ENCODE measurements around the gene LSG1. TPM values are rescaled to one million over a fixed set of nuclear protein-coding genes. Genes with fewer than 3 reads are reported as not detected.
"Not testable (repeated sequence)": the region's sequence is repeated elsewhere in the genome, so short reads cannot be mapped to it uniquely, and the experiment has no call there.

The LSG1 gene
- total RNA-seq, 2 experiments from 2014 or later = 24.7 to 26.5 TPM

DNA sequence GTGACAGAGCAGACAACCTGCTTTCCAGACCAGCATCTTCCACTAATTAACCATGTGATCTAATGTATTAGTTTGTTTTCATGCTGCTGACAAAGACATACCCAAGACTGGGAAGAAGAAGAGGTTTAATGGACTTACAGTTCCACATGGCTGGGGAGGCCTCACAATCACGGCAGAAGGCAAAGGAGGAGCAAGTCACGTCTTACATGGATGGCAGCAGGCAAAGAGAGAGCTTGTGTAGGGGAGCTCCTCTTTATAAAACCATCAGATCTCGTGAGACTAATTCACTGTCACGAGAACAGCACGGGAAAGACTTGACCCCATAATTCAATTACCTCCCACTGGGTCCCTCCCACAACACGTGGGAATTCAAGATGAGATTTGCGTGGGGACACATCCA lies 66.7 kb downstream of the LSG1 start:
- not testable (repeated sequence) for H3K27me3 Mint-ChIP-seq; DNase-seq; H3K4me3 Mint-ChIP-seq; H3K9me3 Mint-ChIP-seq; H3K36me3 Mint-ChIP-seq (ENCODE audit: low read depth); H3K4me1 Mint-ChIP-seq; H3K27ac Mint-ChIP-seq
- ChIA-PET CTCF (interaction anchor here (0.9 to 1.3 kb wide), 2 partner anchors 133 to 261 kb away, joined by 3 to 4 read pairs; no protein-coding TSS in a partner anchor), POLR2A (interaction anchor here (1.3 kb wide), 1 partner anchor 24 kb away, joined by 3 read pairs; no protein-coding TSS in a partner anchor)

DNA sequence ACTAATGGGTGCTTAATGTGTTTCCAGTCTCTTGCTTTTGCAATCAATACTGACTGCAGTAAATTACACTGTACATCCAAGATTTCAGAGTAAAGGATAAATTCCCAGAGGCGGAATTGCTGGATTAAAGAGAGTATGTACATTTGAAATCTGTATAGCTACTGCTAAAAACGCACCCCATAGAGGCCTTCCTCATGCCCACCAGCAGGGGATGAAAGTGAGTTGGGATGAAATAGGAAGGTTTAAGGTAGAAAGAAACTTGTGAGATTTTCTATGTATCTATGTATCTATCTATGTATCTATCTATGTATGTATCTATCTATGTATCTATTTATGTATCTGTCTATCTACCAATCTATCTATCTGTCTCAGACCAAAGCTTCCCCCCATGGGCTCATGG lies 67.2 kb downstream of the LSG1 start:
- Mint-ChIP-seq H3K9me3 (no peaks in the 10 kb centered on the region), H3K27me3 (no peaks in the 10 kb centered on the region), H3K36me3 (ENCODE audit: low read depth) (no peaks in the 10 kb centered on the region), H3K4me3 (no peak overlapping the region), H3K4me1 (no peaks in the 10 kb centered on the region), H3K27ac (no peak overlapping the region)
- POLR2A ChIA-PET = interaction anchor here (1.3 kb wide), 1 partner anchor 23 kb away, joined by 3 read pairs; no protein-coding TSS in a partner anchor
- CTCF ChIA-PET = interaction anchor here (0.9 to 1.3 kb wide), 2 partner anchors 133 to 261 kb away, joined by 3 to 4 read pairs; no protein-coding TSS in a partner anchor
- DNase-seq = no peak

DNA sequence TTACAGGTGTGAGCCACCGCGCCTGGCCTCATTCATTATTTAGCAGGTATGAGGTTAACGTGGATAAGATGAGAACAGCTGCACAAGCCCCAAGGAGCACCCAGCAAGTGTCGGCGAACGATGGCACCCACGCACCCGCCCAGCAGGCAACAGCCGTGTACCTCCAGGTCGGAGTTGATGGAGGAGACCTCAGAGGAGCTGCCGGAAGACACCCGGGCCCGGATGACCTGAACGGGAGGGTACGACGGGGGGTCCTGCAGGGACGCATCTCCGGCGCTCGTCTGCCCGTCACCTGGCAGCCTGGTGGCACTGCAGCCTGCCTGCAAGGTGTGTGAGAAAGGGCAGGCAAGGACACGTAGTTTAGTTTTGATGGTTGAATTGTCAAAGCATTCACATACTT lies 67.9 kb downstream of the LSG1 start:
- Mint-ChIP-seq H3K27me3 (no peaks in the 10 kb centered on the region), H3K4me1 (no peaks in the 10 kb centered on the region), H3K36me3 (ENCODE audit: low read depth) (no peaks in the 10 kb centered on the region), H3K27ac (no peak overlapping the region), H3K4me3 (no peak overlapping the region), H3K9me3 (no peaks in the 10 kb centered on the region)
- ChIA-PET POLR2A (no interaction called here), CTCF (interaction anchor here (0.5 to 1.3 kb wide), 2 partner anchors 97 to 132 kb away, joined by 4 read pairs; no protein-coding TSS in a partner anchor)
- no peak for DNase-seq

DNA sequence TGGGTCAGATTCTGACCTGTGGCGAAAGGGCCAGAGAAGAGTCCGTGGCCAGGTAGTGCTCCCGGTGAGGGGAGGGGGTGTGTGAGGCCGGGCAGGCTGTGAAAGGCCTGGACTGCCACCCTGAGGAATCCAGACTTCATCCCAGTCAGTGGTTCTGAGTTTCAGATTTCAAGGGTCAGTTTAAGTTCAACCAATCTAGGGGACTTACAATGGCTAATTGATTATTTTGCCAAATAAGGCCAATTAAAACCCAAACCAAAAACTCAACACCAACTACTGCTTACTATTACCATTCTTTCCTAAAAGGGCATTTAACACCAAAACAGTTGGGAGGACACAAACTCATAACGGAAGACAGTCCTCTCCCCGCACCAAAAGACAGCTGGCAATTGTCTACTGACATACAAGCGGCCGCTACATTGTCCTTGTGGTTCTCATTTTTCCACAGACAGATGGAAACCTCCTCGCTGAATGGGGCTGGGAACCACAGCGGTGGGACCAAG lies 69.3 kb downstream of the LSG1 start:
- no peaks in the 10 kb centered on the region for H3K4me1 Mint-ChIP-seq
- CTCF ChIA-PET = no interaction called here
- H3K36me3 Mint-ChIP-seq (ENCODE audit: low read depth) = no peaks in the 10 kb centered on the region
- POLR2A ChIA-PET = no interaction called here
- H3K9me3 Mint-ChIP-seq = no peaks in the 10 kb centered on the region
- no peak overlapping the region for H3K4me3 Mint-ChIP-seq
- DNase-seq = no peak
- H3K27ac Mint-ChIP-seq = no peak overlapping the region
- no peaks in the 10 kb centered on the region for H3K27me3 Mint-ChIP-seq

DNA sequence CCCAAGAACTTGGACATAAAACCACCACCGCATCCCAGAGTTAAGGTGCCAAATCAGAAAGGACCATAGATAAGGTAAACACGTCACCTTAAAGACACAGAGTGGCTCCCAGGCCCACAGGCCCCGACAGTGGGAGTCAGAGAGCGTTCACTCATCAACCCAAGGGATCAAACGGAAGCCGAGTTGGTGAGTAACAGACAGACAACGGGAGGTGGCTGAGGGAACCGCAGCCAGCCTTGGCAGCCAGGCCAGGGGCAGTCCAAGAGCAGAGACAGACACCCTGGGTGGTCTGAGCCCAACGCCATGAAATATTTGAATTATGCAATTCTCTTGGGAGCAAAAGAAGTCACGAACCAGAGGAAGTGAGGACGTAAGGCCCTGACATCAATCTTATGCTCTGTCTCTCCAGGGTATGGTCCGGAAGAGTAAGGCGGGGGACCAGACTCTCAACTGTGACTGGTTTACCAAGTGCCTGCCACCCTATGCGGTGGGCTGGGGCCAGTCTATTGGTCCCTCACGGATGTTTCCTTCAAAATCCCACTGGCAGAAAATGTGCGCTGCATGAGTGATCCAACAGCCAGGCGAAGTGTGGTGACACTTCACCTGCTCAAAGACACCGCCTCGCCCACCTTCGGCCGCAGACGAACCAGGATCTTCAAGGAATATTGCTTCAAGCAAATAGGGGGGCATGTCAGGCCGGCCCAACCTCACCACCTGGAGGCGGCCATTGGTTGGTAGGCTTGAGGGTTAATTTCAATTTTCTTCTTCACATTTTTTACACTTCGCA lies 73.0 kb downstream of the LSG1 start:
- no peaks in the 10 kb centered on the region for H3K27me3 Mint-ChIP-seq
- H3K4me1 Mint-ChIP-seq = peaks cover 6% of the 10 kb centered on the region
- H3K4me3 Mint-ChIP-seq = no peak overlapping the region
- H3K36me3 Mint-ChIP-seq (ENCODE audit: low read depth) = no peaks in the 10 kb centered on the region
- no peak for DNase-seq
- no peak overlapping the region for H3K27ac Mint-ChIP-seq
- CTCF ChIA-PET = no interaction called here
- POLR2A ChIA-PET = no interaction called here
- no peaks in the 10 kb centered on the region for H3K9me3 Mint-ChIP-seq

DNA sequence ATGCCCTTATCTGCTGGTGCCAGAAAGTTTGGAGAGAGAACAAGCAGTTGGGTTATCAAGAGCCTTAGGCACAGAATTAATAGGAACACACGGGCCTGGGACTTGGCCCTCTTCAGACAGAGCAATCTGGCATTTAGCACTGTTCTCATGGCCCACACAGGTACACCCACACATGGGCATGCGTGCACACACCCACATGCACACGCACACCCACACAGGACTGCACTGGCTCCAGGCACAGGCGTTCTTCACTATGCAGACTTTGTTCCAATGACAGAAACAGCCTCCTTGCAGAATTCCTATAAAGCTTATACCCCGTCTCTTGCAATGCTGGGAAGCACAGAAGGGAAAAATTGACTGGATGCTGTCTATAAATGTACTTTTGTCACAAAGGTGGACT lies 75.1 kb downstream of the LSG1 start:
- H3K9me3 Mint-ChIP-seq = no peaks in the 10 kb centered on the region
- no peak overlapping the region for H3K27ac Mint-ChIP-seq
- H3K27me3 Mint-ChIP-seq = no peaks in the 10 kb centered on the region
- DNase-seq = no peak
- ChIA-PET POLR2A (no interaction called here), CTCF (interaction anchor here (0.7 to 5.1 kb wide), 2 partner anchors 111 to 125 kb away, joined by 4 to 75 read pairs; no protein-coding TSS in a partner anchor)
- peaks cover 6% of the 10 kb centered on the region for H3K4me1 Mint-ChIP-seq
- H3K4me3 Mint-ChIP-seq = no peak overlapping the region
- H3K36me3 Mint-ChIP-seq (ENCODE audit: low read depth) = no peaks in the 10 kb centered on the region

DNA sequence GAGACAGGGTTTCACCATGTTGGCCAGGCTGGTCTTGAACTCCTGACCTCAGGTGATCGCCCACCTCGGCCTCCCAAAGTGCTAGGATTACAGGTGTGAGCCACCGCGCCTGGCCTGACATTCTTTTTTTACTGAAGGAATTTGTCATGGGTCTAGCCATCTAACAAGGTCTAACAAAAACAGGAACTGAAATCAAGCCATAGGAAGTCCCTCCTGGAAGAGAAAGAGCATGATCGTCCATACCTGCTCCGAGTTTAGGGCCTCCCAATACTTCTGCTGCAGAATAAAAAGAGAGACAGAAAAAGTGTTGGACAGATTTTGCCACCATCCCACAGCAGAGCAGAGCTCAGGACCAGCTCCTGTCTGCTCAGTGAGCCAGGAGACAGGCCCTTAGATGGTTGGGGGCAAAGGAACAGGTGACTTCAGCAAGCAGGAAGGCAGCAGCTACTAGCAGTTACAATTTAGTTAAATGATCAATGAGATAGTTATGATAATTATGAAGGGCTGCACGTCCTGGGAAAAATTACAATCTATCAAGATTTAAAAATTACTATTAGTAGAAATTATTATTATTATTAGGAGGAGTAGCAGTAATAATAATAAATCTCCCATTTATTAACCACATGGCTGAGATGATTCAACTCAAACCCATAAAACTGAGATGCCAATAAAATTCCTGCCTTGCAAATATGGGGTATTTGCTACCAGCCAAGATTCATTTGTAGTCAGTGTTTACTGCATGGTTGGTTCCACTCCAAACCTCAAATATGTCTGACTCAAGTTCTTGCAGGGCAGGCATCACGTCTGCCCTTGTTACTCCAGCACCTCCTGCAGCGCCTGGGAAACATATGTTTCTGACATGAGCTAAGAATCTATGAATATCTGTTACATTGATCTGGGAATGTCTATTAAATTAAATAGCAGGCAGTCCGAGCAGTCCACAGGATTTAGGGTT lies 78.9 kb downstream of the LSG1 start:
- Mint-ChIP-seq H3K27ac (no peak overlapping the region), H3K36me3 (ENCODE audit: low read depth) (no peaks in the 10 kb centered on the region), H3K9me3 (no peaks in the 10 kb centered on the region), H3K27me3 (no peaks in the 10 kb centered on the region), H3K4me3 (no peak overlapping the region), H3K4me1 (peaks cover 6% of the 10 kb centered on the region)
- no peak for DNase-seq
- CTCF ChIA-PET = interaction anchor here (1.0 to 5.1 kb wide), 5 partner anchors 11 to 260 kb away, joined by 3 to 75 read pairs (median 3); no protein-coding TSS in a partner anchor
- POLR2A ChIA-PET = interaction anchor here (0.7 to 3.1 kb wide), 2 partner anchors 9 to 508 kb away, joined by 3 to 16 read pairs; no protein-coding TSS in a partner anchor

Other genes with a start within 250 kb of the LSG1 start
- gene ATP13A3, start 185.2 kb downstream of the LSG1 start, total RNA-seq = 10 to 100 TPM; 76.8 to 77.8 TPM
- 1 to 10 TPM; 6.2 to 7.1 TPM for gene TMEM44, start 38.8 kb downstream of the LSG1 start, total RNA-seq
- 1 to 10 TPM; 4.3 TPM for gene FAM43A, start 13.7 kb upstream of the LSG1 start, total RNA-seq